H1 (cell line): Measurements from ENCODE around the gene AKR1D1. TPM values are rescaled to one million over a fixed set of nuclear protein-coding genes. Genes with fewer than 3 reads are reported as not detected.

ENCODE experiments used
- CTCF ChIA-PET: fragments of 300-600 bp; sonication (Branson Sonifier 250); formaldehyde crosslinking; loops from one replicate; lab custom pipeline; 2021; ENCODE audit not compliant: partially characterized antibody; lab: Charles Lee
- POLR2A ChIA-PET: fragments of 300-600 bp; sonication (Branson Sonifier 250); formaldehyde crosslinking; loops from one replicate; lab custom pipeline; 2021; ENCODE audit warnings: inconsistent platforms; ENCODE audit not compliant: partially characterized antibody; lab: Charles Lee
- DNase-seq, 2 experiments: peaks; one replicate each; pipeline versions ENCODE4 v3.0.0 to v3.0.0-alpha.2; 2010 to 2022; ENCODE audit warnings: low spot score in 2 of 2, low read depth in 1 of 2, mixed read lengths in 1 of 2
- FAIRE-seq: peaks from 2 replicates; lab custom pipeline; 2011; peaks lifted over from hg19 to GRCh38; lab: Jason Lieb, UNC
- H2AFZ ChIP-seq: 2 replicates; pipeline ENCODE4 v1.8.1; 2012; ENCODE audit warnings: low read length, inconsistent platforms
- H2AK5ac ChIP-seq: 2 replicates; pipeline ENCODE4 v1.6.1; 2013; ENCODE audit warnings: low read depth, low read length
- H2BK120ac ChIP-seq: replicated peaks from 2 replicates; pipeline ENCODE3; 2013; ENCODE audit warnings: low read depth, low read length, inconsistent platforms
- H2BK12ac ChIP-seq: 2 replicates; pipeline ENCODE4 v1.6.1; 2013; ENCODE audit warnings: low read depth, low read length
- H2BK15ac ChIP-seq: 2 replicates; pipeline ENCODE4 v1.6.1; 2013; ENCODE audit warnings: low read length
- H2BK20ac ChIP-seq: 2 replicates; pipeline ENCODE4 v1.6.1; 2013; ENCODE audit warnings: low read length
- H2BK5ac ChIP-seq: 2 replicates; pipeline ENCODE4 v1.6.1; 2013; ENCODE audit warnings: low read depth, low read length
- H3K14ac ChIP-seq: 2 replicates; pipeline ENCODE4 v1.6.1; 2013; ENCODE audit warnings: inconsistent platforms; ENCODE audit not compliant: insufficient read length
- H3K18ac ChIP-seq: 2 replicates; pipeline ENCODE4 v1.6.1; 2013; ENCODE audit warnings: low read length; ENCODE audit errors: extremely low read depth
- H3K23ac ChIP-seq: 2 replicates; pipeline ENCODE4 v1.6.1; 2013; ENCODE audit warnings: inconsistent platforms; ENCODE audit not compliant: insufficient read length
- H3K23me2 ChIP-seq: 2 replicates; pipeline ENCODE4 v1.6.1; 2013; ENCODE audit warnings: low read depth, low read length
- H3K27ac ChIP-seq: 2 replicates; pipeline ENCODE4 v1.6.1; 2011; ENCODE audit warnings: low read depth, low read length, inconsistent platforms
- H3K27me3 ChIP-seq, 4 experiments: replicated peaks in 1 of 4; 1 replicate in 1 of 4; 2 replicates in 3 of 4; pipeline versions ENCODE4 v1.6.1 to v1.8.1; 2011 to 2013; ENCODE audit warnings: low read length in 3 of 4, mild to moderate bottlenecking in 3 of 4, inconsistent platforms in 2 of 4, mixed read lengths in 2 of 4, moderate library complexity in 1 of 4; ENCODE audit not compliant: control insufficient read depth in 3 of 4, insufficient read depth in 3 of 4; ENCODE audit errors: extremely low read depth in 1 of 4
- H3K36me3 ChIP-seq, 4 experiments: 2 replicates each; pipeline versions ENCODE4 v1.6.1 to v1.8.1; 2011 to 2013; ENCODE audit warnings: mild to moderate bottlenecking in 4 of 4, low read length in 3 of 4, moderate library complexity in 2 of 4, control low read depth in 1 of 4, inconsistent platforms in 1 of 4; ENCODE audit not compliant: insufficient read depth in 4 of 4, control insufficient read depth in 2 of 4
- H3K4ac ChIP-seq: replicated peaks from 2 replicates; pipeline ENCODE3; 2013; ENCODE audit warnings: low read length, low read depth, mixed read lengths, inconsistent platforms; ENCODE audit not compliant: insufficient read length
- H3K4me1 ChIP-seq, 4 experiments: replicated peaks in 1 of 4; 1 replicate in 1 of 4; 2 replicates in 3 of 4; pipeline versions ENCODE4 v1.6.1 to v1.8.1; 2011 to 2013; ENCODE audit warnings: low read length in 3 of 4, inconsistent platforms in 2 of 4, mixed read lengths in 1 of 4; ENCODE audit not compliant: insufficient read depth in 4 of 4, control insufficient read depth in 3 of 4
- H3K4me2 ChIP-seq, 2 experiments: 2 replicates each; pipeline versions ENCODE4 v1.6.1 to v1.8.1; 2011 to 2013; ENCODE audit warnings: low read depth in 2 of 2, low read length in 2 of 2, control low read depth in 1 of 2, inconsistent platforms in 1 of 2, mild to moderate bottlenecking in 1 of 2; ENCODE audit not compliant: insufficient read depth in 1 of 2
- H3K4me3 ChIP-seq, 4 experiments: fragments of 200-600, 300-600 bp in 1 of 4; sonication (generic), shearing (Covaris generic), sonication (Bioruptor Twin) in 1 of 4; 2 replicates each; pipeline versions ENCODE4 v1.5.1 to v1.8.1; 2011 to 2016; ENCODE audit warnings: low read length in 4 of 4, low read depth in 3 of 4, control low read depth in 2 of 4, inconsistent platforms in 2 of 4, mild to moderate bottlenecking in 2 of 4, mixed read lengths in 1 of 4, moderate library complexity in 1 of 4; ENCODE audit not compliant: insufficient read depth in 2 of 4; ENCODE audit errors: extremely low read depth in 1 of 4
- H3K56ac ChIP-seq: replicated peaks from 2 replicates; pipeline ENCODE3; 2013; ENCODE audit warnings: low read depth, mild to moderate bottlenecking, mixed read lengths, low read length, inconsistent platforms; ENCODE audit not compliant: insufficient read length
- H3K79me1 ChIP-seq: 2 replicates; pipeline ENCODE4 v1.6.1; 2013; ENCODE audit warnings: low read depth, low read length, control low read depth
- H3K79me2 ChIP-seq, 2 experiments: 2 replicates each; pipeline versions ENCODE4 v1.6.1 to v1.8.1; 2012 to 2013; ENCODE audit warnings: low read length in 2 of 2, mild to moderate bottlenecking in 2 of 2, inconsistent platforms in 1 of 2; ENCODE audit not compliant: insufficient read depth in 2 of 2, control insufficient read depth in 1 of 2
- H3K9ac ChIP-seq, 4 experiments: replicated peaks in 1 of 4; 1 replicate in 1 of 4; 2 replicates in 3 of 4; pipeline versions ENCODE4 v1.6.1 to v1.8.1; 2011 to 2013; ENCODE audit warnings: low read depth in 3 of 4, low read length in 3 of 4, control low read depth in 2 of 4, mild to moderate bottlenecking in 2 of 4, moderate library complexity in 2 of 4, inconsistent platforms in 1 of 4; ENCODE audit errors: extremely low read depth in 1 of 4
- H3K9me3 ChIP-seq, 2 experiments: 2 replicates each; pipeline versions ENCODE4 v1.6.1 to v1.8.1; 2012 to 2013; ENCODE audit warnings: mild to moderate bottlenecking in 2 of 2, moderate library complexity in 2 of 2, control low read depth in 1 of 2, inconsistent platforms in 1 of 2, low read depth in 1 of 2, low read length in 1 of 2, mixed read lengths in 1 of 2; ENCODE audit not compliant: insufficient read depth in 2 of 2
- H4K20me1 ChIP-seq, 2 experiments: replicated peaks in 1 of 2; 2 replicates each; pipeline versions ENCODE3 to v1.8.1; 2011 to 2013; ENCODE audit warnings: inconsistent platforms in 2 of 2, low read length in 2 of 2, mild to moderate bottlenecking in 1 of 2; ENCODE audit not compliant: insufficient read depth in 2 of 2, control insufficient read depth in 1 of 2
- H4K5ac ChIP-seq: 2 replicates; pipeline ENCODE4 v1.6.1; 2013; ENCODE audit warnings: low read length, low read depth, mixed read lengths, inconsistent platforms; ENCODE audit not compliant: insufficient read length
- H4K8ac ChIP-seq: 2 replicates; pipeline ENCODE4 v1.8.0; 2013; ENCODE audit warnings: mild to moderate bottlenecking, moderate library complexity, low read length, inconsistent platforms; ENCODE audit not compliant: insufficient read depth; ENCODE audit errors: extremely low read depth
- H4K91ac ChIP-seq: replicated peaks from 2 replicates; pipeline ENCODE3; 2013; ENCODE audit warnings: low read length, mixed read lengths, inconsistent platforms; ENCODE audit not compliant: insufficient read length
- CTCF ChIP-seq, 3 experiments: IDR thresholded peaks; 1 replicate in 2 of 3; 2 replicates in 1 of 3; pipeline versions ENCODE4 v1.5.1 to v1.6.1; 2011; ENCODE audit warnings: low read length in 3 of 3, mild to moderate bottlenecking in 3 of 3, inconsistent platforms in 2 of 3, low read depth in 1 of 3, moderate library complexity in 1 of 3; ENCODE audit not compliant: insufficient read depth in 1 of 3; ENCODE audit errors: control extremely low read depth in 1 of 3
- E2F6 ChIP-seq: IDR thresholded peaks from 2 replicates; pipeline ENCODE4 v1.6.1; 2012; ENCODE audit warnings: inconsistent platforms
- EZH2 ChIP-seq: fragments of 200-600 bp; sonication (generic); IDR thresholded peaks from 2 replicates; pipeline ENCODE4 v1.7.1; 2012; ENCODE audit warnings: low read depth, mild to moderate bottlenecking, moderate library complexity, low read length, inconsistent platforms; ENCODE audit not compliant: severe bottlenecking
- GABPA ChIP-seq: IDR thresholded peaks from 2 replicates; pipeline ENCODE4 v1.6.1; 2011; ENCODE audit warnings: mild to moderate bottlenecking, low read length, moderate library complexity, borderline replicate concordance; ENCODE audit not compliant: insufficient read depth
- MAFK ChIP-seq: IDR thresholded peaks from 2 replicates; pipeline ENCODE4 v1.6.1; 2012; ENCODE audit warnings: low read depth, mild to moderate bottlenecking, improper control_type of control experiment, low read length
- MAX ChIP-seq: IDR thresholded peaks from 2 replicates; pipeline ENCODE4 v1.6.1; 2012; ENCODE audit warnings: inconsistent platforms
- PHF8 ChIP-seq: fragments of 200-600 bp; sonication (generic); conservative IDR thresholded peaks from 2 replicates; pipeline ENCODE4 v1.7.1; 2012; ENCODE audit warnings: low read depth, mild to moderate bottlenecking, inconsistent platforms, low read length, moderate library complexity
- RFX5 ChIP-seq: IDR thresholded peaks from 2 replicates; pipeline ENCODE4 v1.6.1; 2011; ENCODE audit warnings: low read depth, low read length, improper control_type of control experiment, borderline replicate concordance
- SRF ChIP-seq: IDR thresholded peaks from 2 replicates; pipeline ENCODE4 v1.6.1; 2011; ENCODE audit warnings: mild to moderate bottlenecking, low read depth, low read length, moderate library complexity
- TAF7 ChIP-seq: optimal IDR thresholded peaks from 2 replicates; pipeline ENCODE3; 2011; ENCODE audit warnings: low read depth, mild to moderate bottlenecking, inconsistent platforms, low read length, moderate library complexity, borderline replicate concordance
- WGBS, 2 experiments: shearing (Covaris generic) in 1 of 2; methylation state at CpG; one replicate each; pipeline versions ENCODE4 v1.1.6 to v1.1.7; 2013 to 2015; ENCODE audit warnings: low lambda C conversion rate in 2 of 2, mixed read lengths in 2 of 2, inconsistent platforms in 1 of 2, low coverage in 1 of 2, missing lambda C conversion rate in 1 of 2; ENCODE audit not compliant: insufficient replicate concordance in 2 of 2, insufficient coverage in 1 of 2, insufficient read length in 1 of 2; ENCODE audit errors: extremely low coverage in 1 of 2, missing lambda C conversion rate in 1 of 2; 5-methylcytosine and 5-hydroxymethylcytosine counted together
- polyA plus RNA-seq, 7 experiments: library from polyadenylated mRNA; depleted of rRNA in 3 of 7; stranded (reverse) in 5 of 7; unstranded in 2 of 7; fragments of >200 nt in 5 of 7; fragments of 200-250 nt in 2 of 7; gene quantifications; 1 replicate in 5 of 7; 2 replicates in 1 of 7; 4 replicates in 1 of 7; pipeline versions ENCODE4 v1.2.1 to v1.2.3, GENCODE V29; 2011 to 2013; ENCODE audit warnings: missing spikeins in 2 of 7, mixed read lengths in 2 of 7
- total RNA-seq: library from RNA; stranded (reverse); fragmentation: NEBNext Ultra II Directional; extraction: Animal tissue kit (Norgen Biotek cat#: 25700); gene quantifications from 2 replicates; pipeline ENCODE4 v1.2.1, GENCODE V29; 2021

The AKR1D1 gene
- total and polyA plus RNA-seq, 2 of the 8 experiments (the other 6 are each of a cell fraction or from before 2014, with no cell fraction given) = not detected

GRCh38 chr7:138099813-138100212 is 23.6 kb downstream of the AKR1D1 start:
- no peaks in the 10 kb centered on the region for H4K20me1 ChIP-seq
- no peak overlapping the region for H2BK5ac ChIP-seq
- H3K56ac ChIP-seq = no peak overlapping the region
- H3K79me2 ChIP-seq = no peaks in the 10 kb centered on the region
- no peak overlapping the region for H3K18ac ChIP-seq
- H2BK15ac ChIP-seq = no peak overlapping the region
- DNase-seq (no peak), FAIRE-seq (no peak)
- H3K4ac ChIP-seq = no peak overlapping the region
- no peak overlapping the region for H2BK20ac ChIP-seq
- H3K23me2 ChIP-seq = no peaks in the 10 kb centered on the region
- no peak overlapping the region for H4K91ac ChIP-seq
- H4K8ac ChIP-seq = no peak overlapping the region
- H3K4me2 ChIP-seq = no peak overlapping the region
- no peak overlapping the region for H2BK120ac ChIP-seq
- no peak overlapping the region for H2AFZ ChIP-seq
- H3K9ac ChIP-seq = no peak overlapping the region
- ChIA-PET CTCF (interaction anchor here (0.7 kb wide), 2 partner anchors 32 to 538 kb away, joined by 3 to 5 read pairs; no protein-coding TSS in a partner anchor), POLR2A (interaction anchor here (0.9 kb wide), 1 partner anchor 8 kb away, joined by 3 read pairs; no protein-coding TSS in a partner anchor)
- 0 out of 4 replicates have a peak, but pooled peaks cover 0 to 5% of the 10 kb centered on the region in 2 experiments for H3K9me3 ChIP-seq
- H3K4me1 ChIP-seq = peaks cover 0 to 6% (median 0%) of the 10 kb centered on the region in 4 experiments; a peak in 2 of 7 replicates
- no peaks in the 10 kb centered on the region for H3K36me3 ChIP-seq
- 60% methylated on average over 2 of the region's 3 CpGs; no CpG with 5 or more reads in 1 of the 2 experiments for WGBS, 2 experiments
- no peak overlapping the region for H4K5ac ChIP-seq
- H3K27ac ChIP-seq = no peak overlapping the region
- no peak overlapping the region for H3K14ac ChIP-seq
- H3K23ac ChIP-seq = no peak overlapping the region
- no peak overlapping the region for H3K4me3 ChIP-seq
- H3K27me3 ChIP-seq = no peaks in the 10 kb centered on the region
- H2BK12ac ChIP-seq = no peak overlapping the region
- no peak overlapping the region for H2AK5ac ChIP-seq
- H3K79me1 ChIP-seq = no peaks in the 10 kb centered on the region
- TF ChIP-seq TAF7 = no peak
- TF ChIP-seq CTCF (IDR thresholded peaks at IDR 0.05; ENCODE audit: control extremely low read depth in 1 of 3, insufficient read depth in 1 of 3, low read depth in 1 of 3, low read length in 3 of 3) = no peak
- TF ChIP-seq EZH2 = no peak
- TF ChIP-seq MAFK = no peak
- no peak for TF ChIP-seq SRF
- no peak for TF ChIP-seq RFX5
- TF ChIP-seq GABPA = no peak
- no peak for TF ChIP-seq PHF8
- TF ChIP-seq MAX = no peak
- TF ChIP-seq E2F6 = no peak
